Upper lobe of left lung (tissue), 4 donors: ENCODE measurements around the gene ANKRD42.

Source experiments
- EP300 ChIP-seq, 4 donors: sonication (generic); formaldehyde crosslinking; IDR thresholded peaks; one replicate each; pipeline ENCODE4 v1.5.1; 2017; ENCODE audit warnings: antibody characterized with exemption in 4 of 4, control low read depth in 2 of 4
- POLR2A ChIP-seq, 4 donors: fragments of 450-650 bp; IDR thresholded peaks; one replicate each; pipeline ENCODE4 v1.5.1; 2016 to 2017; ENCODE audit warnings: antibody characterized with exemption in 4 of 4, mild to moderate bottlenecking in 2 of 4
- TF ChIP-seq, protein P1 (sequence below), 6 experiments: fragments of 450-650 bp in 4 of 6; fragments of 200-600 bp in 2 of 6; sonication (generic) in 2 of 6; IDR thresholded peaks; one replicate each; pipeline ENCODE4 v1.5.1; 2016 to 2019; ENCODE audit warnings: antibody characterized with exemption in 6 of 6

DNA sequence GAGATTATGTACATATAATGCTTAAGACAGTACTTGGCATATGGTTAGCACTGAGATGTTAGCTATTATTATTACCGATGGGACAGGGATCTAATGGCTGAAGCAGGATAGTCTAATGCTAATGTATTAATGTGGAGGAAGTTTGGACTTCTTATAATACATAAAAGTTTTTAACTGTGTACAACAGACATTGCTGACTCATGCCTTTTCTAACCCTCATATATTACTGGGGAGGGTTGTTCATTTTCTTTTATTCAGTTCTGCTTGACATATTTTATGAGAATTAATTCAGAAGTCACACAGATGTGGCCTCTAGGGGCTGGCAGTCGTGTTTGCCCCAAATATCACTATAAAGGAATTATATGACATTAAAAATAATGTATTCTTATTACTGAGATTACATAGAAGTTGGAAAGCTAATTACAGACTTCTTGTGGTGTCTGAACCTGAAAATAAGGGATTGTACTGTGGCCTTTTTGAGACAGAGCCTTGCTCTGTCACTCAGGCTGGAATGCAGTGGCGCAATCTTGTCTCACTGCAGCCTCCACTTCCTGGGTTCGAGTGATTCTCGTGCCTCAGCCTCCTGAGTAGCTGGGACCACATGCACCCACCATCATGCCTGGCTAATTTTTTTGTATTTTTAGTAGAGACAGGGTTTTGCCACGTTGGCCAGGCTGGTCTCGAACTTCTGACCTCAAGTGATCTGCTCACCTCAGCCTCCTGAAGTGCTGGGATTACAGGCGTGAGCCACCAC is 82.6 kb downstream of the ANKRD42 start:
- TF ChIP-seq, protein P1, sequence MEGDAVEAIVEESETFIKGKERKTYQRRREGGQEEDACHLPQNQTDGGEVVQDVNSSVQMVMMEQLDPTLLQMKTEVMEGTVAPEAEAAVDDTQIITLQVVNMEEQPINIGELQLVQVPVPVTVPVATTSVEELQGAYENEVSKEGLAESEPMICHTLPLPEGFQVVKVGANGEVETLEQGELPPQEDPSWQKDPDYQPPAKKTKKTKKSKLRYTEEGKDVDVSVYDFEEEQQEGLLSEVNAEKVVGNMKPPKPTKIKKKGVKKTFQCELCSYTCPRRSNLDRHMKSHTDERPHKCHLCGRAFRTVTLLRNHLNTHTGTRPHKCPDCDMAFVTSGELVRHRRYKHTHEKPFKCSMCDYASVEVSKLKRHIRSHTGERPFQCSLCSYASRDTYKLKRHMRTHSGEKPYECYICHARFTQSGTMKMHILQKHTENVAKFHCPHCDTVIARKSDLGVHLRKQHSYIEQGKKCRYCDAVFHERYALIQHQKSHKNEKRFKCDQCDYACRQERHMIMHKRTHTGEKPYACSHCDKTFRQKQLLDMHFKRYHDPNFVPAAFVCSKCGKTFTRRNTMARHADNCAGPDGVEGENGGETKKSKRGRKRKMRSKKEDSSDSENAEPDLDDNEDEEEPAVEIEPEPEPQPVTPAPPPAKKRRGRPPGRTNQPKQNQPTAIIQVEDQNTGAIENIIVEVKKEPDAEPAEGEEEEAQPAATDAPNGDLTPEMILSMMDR (IDR thresholded peaks at IDR 0.05) = no peak
- TF ChIP-seq POLR2A (IDR thresholded peaks at IDR 0.05) (no peak), EP300 (IDR thresholded peaks at IDR 0.05) (no peak)
